HEK293 (cell line): Measurements from ENCODE around the gene SHANK2.

Experiments used
- IKZF3 ChIP-seq: fragments of 450-650 bp; IDR thresholded peaks from 2 replicates; pipeline ENCODE4 v1.5.0; 2018; ENCODE audit warnings: missing biosample characterization, mild to moderate bottlenecking, missing genetic modification characterization, moderate library complexity
- MYNN ChIP-seq: fragments of 450-650 bp; formaldehyde crosslinking; IDR thresholded peaks from 2 replicates; pipeline ENCODE4 v1.5.1; 2016; ENCODE audit warnings: missing biosample characterization, missing genetic modification characterization, borderline replicate concordance
- SP2 ChIP-seq: fragments of 450-650 bp; formaldehyde crosslinking; IDR thresholded peaks from 2 replicates; pipeline ENCODE4 v1.5.1; 2016; ENCODE audit warnings: missing biosample characterization, missing genetic modification characterization
- ZNF157 ChIP-seq: fragments of 450-650 bp; formaldehyde crosslinking; IDR thresholded peaks from 2 replicates; pipeline ENCODE4 v1.5.1; 2016; ENCODE audit warnings: missing biosample characterization, missing genetic modification characterization
- ZNF473 ChIP-seq: fragments of 450-650 bp; formaldehyde crosslinking; IDR thresholded peaks from 2 replicates; pipeline ENCODE4 v1.5.1; 2017; ENCODE audit warnings: missing biosample characterization, missing genetic modification characterization
- TF ChIP-seq, protein P1 (sequence below): fragments of 450-650 bp; formaldehyde crosslinking; IDR thresholded peaks from 2 replicates; pipeline ENCODE4 v1.5.1; 2016; ENCODE audit warnings: missing biosample characterization, missing genetic modification characterization
- TF ChIP-seq, protein P2 (sequence below): fragments of 450-650 bp; formaldehyde crosslinking; IDR thresholded peaks from 2 replicates; pipeline ENCODE4 v1.5.1; 2016; ENCODE audit warnings: missing biosample characterization, missing genetic modification characterization
- TF ChIP-seq, protein P3 (sequence below): fragments of 450-650 bp; formaldehyde crosslinking; IDR thresholded peaks from 2 replicates; pipeline ENCODE4 v1.5.1; 2016; ENCODE audit warnings: missing biosample characterization, missing genetic modification characterization, low read depth
- TF ChIP-seq, protein P4 (sequence below): fragments of 450-650 bp; formaldehyde crosslinking; IDR thresholded peaks from 2 replicates; pipeline ENCODE4 v1.5.1; 2016; ENCODE audit warnings: missing biosample characterization, missing genetic modification characterization
- TF ChIP-seq, protein P5 (sequence below): fragments of 450-650 bp; formaldehyde crosslinking; IDR thresholded peaks from 2 replicates; pipeline ENCODE4 v1.5.1; 2017; ENCODE audit warnings: missing biosample characterization, mild to moderate bottlenecking, missing genetic modification characterization, moderate library complexity

DNA sequence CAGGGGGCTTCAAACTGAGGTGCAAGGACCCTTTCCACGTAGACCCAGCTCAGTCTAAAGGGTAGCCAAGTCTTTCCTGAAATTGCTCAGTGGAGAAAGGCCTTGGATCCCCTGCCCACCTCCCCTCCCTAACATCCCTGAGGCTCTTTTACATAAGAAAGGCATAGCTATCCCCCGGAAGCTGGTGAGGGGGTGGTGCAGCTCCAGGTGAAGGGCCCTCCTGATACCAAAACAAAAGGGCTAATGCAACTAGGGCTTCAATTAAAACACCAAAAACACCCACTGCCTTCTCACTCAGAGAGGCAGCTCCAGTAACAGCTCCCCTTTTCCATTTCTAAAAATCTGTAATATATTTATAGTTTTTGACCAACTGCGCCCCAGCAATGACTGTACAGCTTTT lies 5.8 kb downstream of the SHANK2 start:
- TF ChIP-seq, protein P1, sequence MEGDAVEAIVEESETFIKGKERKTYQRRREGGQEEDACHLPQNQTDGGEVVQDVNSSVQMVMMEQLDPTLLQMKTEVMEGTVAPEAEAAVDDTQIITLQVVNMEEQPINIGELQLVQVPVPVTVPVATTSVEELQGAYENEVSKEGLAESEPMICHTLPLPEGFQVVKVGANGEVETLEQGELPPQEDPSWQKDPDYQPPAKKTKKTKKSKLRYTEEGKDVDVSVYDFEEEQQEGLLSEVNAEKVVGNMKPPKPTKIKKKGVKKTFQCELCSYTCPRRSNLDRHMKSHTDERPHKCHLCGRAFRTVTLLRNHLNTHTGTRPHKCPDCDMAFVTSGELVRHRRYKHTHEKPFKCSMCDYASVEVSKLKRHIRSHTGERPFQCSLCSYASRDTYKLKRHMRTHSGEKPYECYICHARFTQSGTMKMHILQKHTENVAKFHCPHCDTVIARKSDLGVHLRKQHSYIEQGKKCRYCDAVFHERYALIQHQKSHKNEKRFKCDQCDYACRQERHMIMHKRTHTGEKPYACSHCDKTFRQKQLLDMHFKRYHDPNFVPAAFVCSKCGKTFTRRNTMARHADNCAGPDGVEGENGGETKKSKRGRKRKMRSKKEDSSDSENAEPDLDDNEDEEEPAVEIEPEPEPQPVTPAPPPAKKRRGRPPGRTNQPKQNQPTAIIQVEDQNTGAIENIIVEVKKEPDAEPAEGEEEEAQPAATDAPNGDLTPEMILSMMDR (tag by site-specific recombination): no peak
- TF ChIP-seq, protein P2, sequence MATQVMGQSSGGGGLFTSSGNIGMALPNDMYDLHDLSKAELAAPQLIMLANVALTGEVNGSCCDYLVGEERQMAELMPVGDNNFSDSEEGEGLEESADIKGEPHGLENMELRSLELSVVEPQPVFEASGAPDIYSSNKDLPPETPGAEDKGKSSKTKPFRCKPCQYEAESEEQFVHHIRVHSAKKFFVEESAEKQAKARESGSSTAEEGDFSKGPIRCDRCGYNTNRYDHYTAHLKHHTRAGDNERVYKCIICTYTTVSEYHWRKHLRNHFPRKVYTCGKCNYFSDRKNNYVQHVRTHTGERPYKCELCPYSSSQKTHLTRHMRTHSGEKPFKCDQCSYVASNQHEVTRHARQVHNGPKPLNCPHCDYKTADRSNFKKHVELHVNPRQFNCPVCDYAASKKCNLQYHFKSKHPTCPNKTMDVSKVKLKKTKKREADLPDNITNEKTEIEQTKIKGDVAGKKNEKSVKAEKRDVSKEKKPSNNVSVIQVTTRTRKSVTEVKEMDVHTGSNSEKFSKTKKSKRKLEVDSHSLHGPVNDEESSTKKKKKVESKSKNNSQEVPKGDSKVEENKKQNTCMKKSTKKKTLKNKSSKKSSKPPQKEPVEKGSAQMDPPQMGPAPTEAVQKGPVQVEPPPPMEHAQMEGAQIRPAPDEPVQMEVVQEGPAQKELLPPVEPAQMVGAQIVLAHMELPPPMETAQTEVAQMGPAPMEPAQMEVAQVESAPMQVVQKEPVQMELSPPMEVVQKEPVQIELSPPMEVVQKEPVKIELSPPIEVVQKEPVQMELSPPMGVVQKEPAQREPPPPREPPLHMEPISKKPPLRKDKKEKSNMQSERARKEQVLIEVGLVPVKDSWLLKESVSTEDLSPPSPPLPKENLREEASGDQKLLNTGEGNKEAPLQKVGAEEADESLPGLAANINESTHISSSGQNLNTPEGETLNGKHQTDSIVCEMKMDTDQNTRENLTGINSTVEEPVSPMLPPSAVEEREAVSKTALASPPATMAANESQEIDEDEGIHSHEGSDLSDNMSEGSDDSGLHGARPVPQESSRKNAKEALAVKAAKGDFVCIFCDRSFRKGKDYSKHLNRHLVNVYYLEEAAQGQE (tag by site-specific recombination): no peak
- TF ChIP-seq MYNN (tag by site-specific recombination) (no peak), ZNF157 (tag by site-specific recombination) (no peak), SP2 (tag by site-specific recombination) (no peak), IKZF3 (tag by site-specific recombination) (no peak), ZNF473 (tag by site-specific recombination) (no peak)
- TF ChIP-seq, protein P3, sequence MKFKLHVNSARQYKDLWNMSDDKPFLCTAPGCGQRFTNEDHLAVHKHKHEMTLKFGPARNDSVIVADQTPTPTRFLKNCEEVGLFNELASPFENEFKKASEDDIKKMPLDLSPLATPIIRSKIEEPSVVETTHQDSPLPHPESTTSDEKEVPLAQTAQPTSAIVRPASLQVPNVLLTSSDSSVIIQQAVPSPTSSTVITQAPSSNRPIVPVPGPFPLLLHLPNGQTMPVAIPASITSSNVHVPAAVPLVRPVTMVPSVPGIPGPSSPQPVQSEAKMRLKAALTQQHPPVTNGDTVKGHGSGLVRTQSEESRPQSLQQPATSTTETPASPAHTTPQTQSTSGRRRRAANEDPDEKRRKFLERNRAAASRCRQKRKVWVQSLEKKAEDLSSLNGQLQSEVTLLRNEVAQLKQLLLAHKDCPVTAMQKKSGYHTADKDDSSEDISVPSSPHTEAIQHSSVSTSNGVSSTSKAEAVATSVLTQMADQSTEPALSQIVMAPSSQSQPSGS (tag by site-specific recombination): no peak
- TF ChIP-seq, protein P4, sequence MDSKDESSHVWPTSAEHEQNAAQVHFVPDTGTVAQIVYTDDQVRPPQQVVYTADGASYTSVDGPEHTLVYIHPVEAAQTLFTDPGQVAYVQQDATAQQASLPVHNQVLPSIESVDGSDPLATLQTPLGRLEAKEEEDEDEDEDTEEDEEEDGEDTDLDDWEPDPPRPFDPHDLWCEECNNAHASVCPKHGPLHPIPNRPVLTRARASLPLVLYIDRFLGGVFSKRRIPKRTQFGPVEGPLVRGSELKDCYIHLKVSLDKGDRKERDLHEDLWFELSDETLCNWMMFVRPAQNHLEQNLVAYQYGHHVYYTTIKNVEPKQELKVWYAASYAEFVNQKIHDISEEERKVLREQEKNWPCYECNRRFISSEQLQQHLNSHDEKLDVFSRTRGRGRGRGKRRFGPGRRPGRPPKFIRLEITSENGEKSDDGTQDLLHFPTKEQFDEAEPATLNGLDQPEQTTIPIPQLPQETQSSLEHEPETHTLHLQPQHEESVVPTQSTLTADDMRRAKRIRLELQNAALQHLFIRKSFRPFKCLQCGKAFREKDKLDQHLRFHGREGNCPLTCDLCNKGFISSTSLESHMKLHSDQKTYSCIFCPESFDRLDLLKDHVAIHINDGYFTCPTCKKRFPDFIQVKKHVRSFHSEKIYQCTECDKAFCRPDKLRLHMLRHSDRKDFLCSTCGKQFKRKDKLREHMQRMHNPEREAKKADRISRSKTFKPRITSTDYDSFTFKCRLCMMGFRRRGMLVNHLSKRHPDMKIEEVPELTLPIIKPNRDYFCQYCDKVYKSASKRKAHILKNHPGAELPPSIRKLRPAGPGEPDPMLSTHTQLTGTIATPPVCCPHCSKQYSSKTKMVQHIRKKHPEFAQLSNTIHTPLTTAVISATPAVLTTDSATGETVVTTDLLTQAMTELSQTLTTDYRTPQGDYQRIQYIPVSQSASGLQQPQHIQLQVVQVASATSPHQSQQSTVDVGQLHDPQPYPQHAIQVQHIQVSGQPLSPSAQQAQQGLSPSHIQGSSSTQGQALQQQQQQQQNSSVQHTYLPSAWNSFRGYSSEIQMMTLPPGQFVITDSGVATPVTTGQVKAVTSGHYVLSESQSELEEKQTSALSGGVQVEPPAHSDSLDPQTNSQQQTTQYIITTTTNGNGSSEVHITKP (tag by site-specific recombination): no peak
- TF ChIP-seq, protein P5, sequence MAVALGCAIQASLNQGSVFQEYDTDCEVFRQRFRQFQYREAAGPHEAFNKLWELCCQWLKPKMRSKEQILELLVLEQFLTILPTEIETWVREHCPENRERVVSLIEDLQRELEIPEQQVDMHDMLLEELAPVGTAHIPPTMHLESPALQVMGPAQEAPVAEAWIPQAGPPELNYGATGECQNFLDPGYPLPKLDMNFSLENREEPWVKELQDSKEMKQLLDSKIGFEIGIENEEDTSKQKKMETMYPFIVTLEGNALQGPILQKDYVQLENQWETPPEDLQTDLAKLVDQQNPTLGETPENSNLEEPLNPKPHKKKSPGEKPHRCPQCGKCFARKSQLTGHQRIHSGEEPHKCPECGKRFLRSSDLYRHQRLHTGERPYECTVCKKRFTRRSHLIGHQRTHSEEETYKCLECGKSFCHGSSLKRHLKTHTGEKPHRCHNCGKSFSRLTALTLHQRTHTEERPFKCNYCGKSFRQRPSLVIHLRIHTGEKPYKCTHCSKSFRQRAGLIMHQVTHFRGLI (tag by site-specific recombination): no peak
